Body of pancreas (tissue), 4 donors: ENCODE measurements around the gene TRAF5.

Experiments used
- CTCF ChIP-seq, 7 experiments: fragments of 450-650 bp in 4 of 7; fragments of 200-600 bp in 3 of 7; sonication (generic) in 3 of 7; IDR thresholded peaks; one replicate each; pipeline ENCODE4 v1.5.1; 2016 to 2019; ENCODE audit warnings: antibody characterized with exemption in 7 of 7
- POLR2A ChIP-seq, 3 donors: fragments of 450-650 bp; IDR thresholded peaks; one replicate each; pipeline ENCODE4 v1.6.1; 2016; ENCODE audit warnings: antibody characterized with exemption in 3 of 3, mild to moderate bottlenecking in 2 of 3

- no peak for TF ChIP-seq POLR2A (IDR thresholded peaks at IDR 0.05)
- no peak for TF ChIP-seq CTCF (IDR thresholded peaks at IDR 0.05)
Observed at GRCh38 chr1:211296396-211296795, 30.2 kb upstream of the TRAF5 start.
